ENCODE data around the gene HOMER3. TPM values are rescaled to one million over a fixed set of nuclear protein-coding genes. Genes with fewer than 3 reads are reported as not detected.

Gene HOMER3
- total RNA-seq, 2 donors from 2014 or later = 21.9 to 29.5 TPM

GRCh38 chr19:18985257-18985656 is 44.2 kb upstream of the HOMER3 start:
- Histone ChIP-seq H3K27me3 (replicated peaks; ENCODE audit: insufficient read depth) (no peaks in the 10 kb centered on the region), H3K4me3 (no peak overlapping the region), H3K4me1 (replicated peaks) (no peaks in the 10 kb centered on the region), H3K27ac (no peak overlapping the region), H3K9me3 (no peaks in the 10 kb centered on the region), H3K36me3 (no peaks in the 10 kb centered on the region)
- DNase-seq (ENCODE audit: low spot score) = no peak
- no peak for TF ChIP-seq POLR2AphosphoS5 (IDR thresholded peaks at IDR 0.05)
- intact Hi-C loops (cut with DNase I) = no loop called here
- WGBS = 19% methylated on average over 7 of the region's 7 CpGs

GRCh38 chr19:18984251-18984650 is 43.2 kb upstream of the HOMER3 start:
- H3K27ac ChIP-seq = no peak overlapping the region
- no peaks in the 10 kb centered on the region for H3K27me3 ChIP-seq (replicated peaks; ENCODE audit: insufficient read depth)
- H3K4me1 ChIP-seq (replicated peaks) = no peaks in the 10 kb centered on the region
- intact Hi-C loops (cut with DNase I) = no loop called here
- no peaks in the 10 kb centered on the region for H3K9me3 ChIP-seq
- WGBS = 74% methylated on average over 3 of the region's 3 CpGs
- DNase-seq (ENCODE audit: low spot score) = no peak
- H3K36me3 ChIP-seq = no peaks in the 10 kb centered on the region
- H3K4me3 ChIP-seq = no peak overlapping the region
- TF ChIP-seq CTCF (IDR thresholded peaks at IDR 0.05) (no peak), POLR2A (IDR thresholded peaks at IDR 0.05) (no peak), POLR2AphosphoS5 (IDR thresholded peaks at IDR 0.05) (no peak)

- Histone ChIP-seq H3K4me3 (no peak overlapping the region), H3K4me1 (replicated peaks) (no peaks in the 10 kb centered on the region), H3K27me3 (replicated peaks; ENCODE audit: insufficient read depth) (no peaks in the 10 kb centered on the region), H3K27ac (no peak overlapping the region), H3K9me3 (no peaks in the 10 kb centered on the region), H3K36me3 (no peaks in the 10 kb centered on the region)
- DNase-seq (ENCODE audit: low spot score) = no peak
- intact Hi-C loops (cut with DNase I) = no loop called here
- TF ChIP-seq POLR2A (IDR thresholded peaks at IDR 0.05) = no peak
- 100% methylated on average over 2 of the region's 2 CpGs for WGBS
Observed at GRCh38 chr19:18982669-18983068, 41.7 kb upstream of the HOMER3 start.

GRCh38 chr19:18980432-18981020 is 39.5 kb upstream of the HOMER3 start:
- no peak overlapping the region for H3K27ac ChIP-seq
- no peaks in the 10 kb centered on the region for H3K4me1 ChIP-seq (replicated peaks)
- intact Hi-C loops (cut with DNase I) = no loop called here
- TF ChIP-seq CTCF (IDR thresholded peaks at IDR 0.05) = no peak
- TF ChIP-seq POLR2A (IDR thresholded peaks at IDR 0.05) = no peak
- TF ChIP-seq POLR2AphosphoS5 (IDR thresholded peaks at IDR 0.05) = no peak
- no peak overlapping the region for H3K4me3 ChIP-seq
- H3K36me3 ChIP-seq = no peaks in the 10 kb centered on the region
- DNase-seq (ENCODE audit: low spot score) = no peak
- no peaks in the 10 kb centered on the region for H3K27me3 ChIP-seq (replicated peaks; ENCODE audit: insufficient read depth)
- H3K9me3 ChIP-seq = no peaks in the 10 kb centered on the region
- 81% methylated on average over 7 of the region's 7 CpGs for WGBS

GRCh38 chr19:18978616-18979015 is 37.6 kb upstream of the HOMER3 start:
- TF ChIP-seq POLR2A (IDR thresholded peaks at IDR 0.05) (no peak), POLR2AphosphoS5 (IDR thresholded peaks at IDR 0.05) (no peak), CTCF (IDR thresholded peaks at IDR 0.05) (no peak)
- no peak for DNase-seq (ENCODE audit: low spot score)
- no peaks in the 10 kb centered on the region for H3K36me3 ChIP-seq
- no peaks in the 10 kb centered on the region for H3K9me3 ChIP-seq
- no peak overlapping the region for H3K27ac ChIP-seq
- no peak overlapping the region for H3K4me3 ChIP-seq
- no peaks in the 10 kb centered on the region for H3K27me3 ChIP-seq (replicated peaks; ENCODE audit: insufficient read depth)
- no peaks in the 10 kb centered on the region for H3K4me1 ChIP-seq (replicated peaks)
- intact Hi-C loops (cut with DNase I) = no loop called here
- WGBS = 61% methylated on average over 7 of the region's 7 CpGs

GRCh38 chr19:18975869-18976268 is 34.9 kb upstream of the HOMER3 start:
- no peak for DNase-seq (ENCODE audit: low spot score)
- WGBS = 67% methylated on average over 10 of the region's 10 CpGs
- Histone ChIP-seq H3K36me3 (no peaks in the 10 kb centered on the region), H3K27ac (no peak overlapping the region), H3K4me3 (no peak overlapping the region), H3K4me1 (replicated peaks) (no peaks in the 10 kb centered on the region), H3K27me3 (replicated peaks; ENCODE audit: insufficient read depth) (no peaks in the 10 kb centered on the region), H3K9me3 (no peaks in the 10 kb centered on the region)
- intact Hi-C loops (cut with DNase I) = no loop called here
- TF ChIP-seq CTCF (IDR thresholded peaks at IDR 0.05) (no peak), POLR2AphosphoS5 (IDR thresholded peaks at IDR 0.05) (no peak), POLR2A (IDR thresholded peaks at IDR 0.05) (no peak)
